H1 (cell line): ENCODE results near the gene NMT1. TPM values are rescaled to one million over a fixed set of nuclear protein-coding genes. Genes with fewer than 3 reads are reported as not detected.

Experiments
- BCL11A ChIP-seq, 2 experiments: IDR thresholded peaks; one replicate each; pipeline ENCODE4 v1.6.1; 2011; ENCODE audit warnings: low read depth in 2 of 2, low read length in 2 of 2, mild to moderate bottlenecking in 2 of 2
- CREB1 ChIP-seq: IDR thresholded peaks from 2 replicates; pipeline ENCODE4 v1.6.1; 2012; ENCODE audit warnings: inconsistent platforms
- MAFK ChIP-seq: IDR thresholded peaks from 2 replicates; pipeline ENCODE4 v1.6.1; 2012; ENCODE audit warnings: low read depth, mild to moderate bottlenecking, improper control_type of control experiment, low read length
- RFX5 ChIP-seq: IDR thresholded peaks from 2 replicates; pipeline ENCODE4 v1.6.1; 2011; ENCODE audit warnings: low read depth, low read length, improper control_type of control experiment, borderline replicate concordance
- SIN3A ChIP-seq, 2 experiments: IDR thresholded peaks in 1 of 2; conservative IDR thresholded peaks in 1 of 2; 2 replicates each; pipeline ENCODE4 v1.6.1; 2011 to 2012; ENCODE audit warnings: low read length in 2 of 2, improper control_type of control experiment in 1 of 2, low read depth in 1 of 2, mild to moderate bottlenecking in 1 of 2
- TEAD4 ChIP-seq: IDR thresholded peaks from 2 replicates; pipeline ENCODE4 v1.6.1; 2012; ENCODE audit warnings: low read depth, low read length, inconsistent platforms, mixed read lengths
- polyA plus RNA-seq, 7 experiments: library from polyadenylated mRNA; depleted of rRNA in 3 of 7; stranded (reverse) in 5 of 7; unstranded in 2 of 7; fragments of >200 nt in 5 of 7; fragments of 200-250 nt in 2 of 7; gene quantifications; 1 replicate in 5 of 7; 2 replicates in 1 of 7; 4 replicates in 1 of 7; pipeline versions ENCODE4 v1.2.1 to v1.2.3, GENCODE V29; 2011 to 2013; ENCODE audit warnings: missing spikeins in 2 of 7, mixed read lengths in 2 of 7
- total RNA-seq: library from RNA; stranded (reverse); fragmentation: NEBNext Ultra II Directional; extraction: Animal tissue kit (Norgen Biotek cat#: 25700); gene quantifications from 2 replicates; pipeline ENCODE4 v1.2.1, GENCODE V29; 2021

Gene NMT1
- total and polyA plus RNA-seq, 2 of the 8 experiments (the other 6 are each of a cell fraction or from before 2014, with no cell fraction given): 42.9 to 149 TPM

- TF ChIP-seq MAFK: no peak
- TF ChIP-seq TEAD4: no peak
- no peak for TF ChIP-seq RFX5
- no peak for TF ChIP-seq CREB1
- TF ChIP-seq BCL11A (IDR thresholded peaks at IDR 0.05; ENCODE audit: low read depth in 2 of 2, low read length in 2 of 2): no peak
- TF ChIP-seq SIN3A (conservative IDR thresholded peaks at IDR 0.05 in 1 of 2, IDR thresholded peaks at IDR 0.05 in 1 of 2; ENCODE audit: low read depth in 1 of 2, low read length in 2 of 2): no peak
Measured at GRCh38 chr17:45108051-45108450, 46.9 kb downstream of the NMT1 start (continued).
